ENCODE results near the gene HCAR3. TPM values are rescaled to one million over a fixed set of nuclear protein-coding genes. Genes with fewer than 3 reads are reported as not detected.

Gene HCAR3
- total RNA-seq, 1 experiment from 2014 or later: 0.22 TPM

GRCh38 chr12:122747224-122748135 is 30.9 kb upstream of the HCAR3 start:
- Histone ChIP-seq H3K4me3 (ENCODE audit: low read length) (no peak overlapping the region), H3K27me3 (ENCODE audit: low read length) (no peaks in the 10 kb centered on the region), H3K79me2 (ENCODE audit: low read length) (no peaks in the 10 kb centered on the region), H3K4me1 (ENCODE audit: low read length) (peaks cover 17% of the 10 kb centered on the region), H4K20me1 (ENCODE audit: insufficient read depth, low read depth, low read length) (no peaks in the 10 kb centered on the region), H3K9me2 (replicated peaks; ENCODE audit: insufficient read depth, low read length) (no peaks in the 10 kb centered on the region), H3K36me3 (ENCODE audit: insufficient read depth, low read length) (no peaks in the 10 kb centered on the region), H3K9me3 (ENCODE audit: low read length) (no peaks in the 10 kb centered on the region), H3K9ac (ENCODE audit: low read length) (no peak overlapping the region), H3K27ac (ENCODE audit: low read length) (no peak overlapping the region), H3K4me2 (ENCODE audit: low read depth, low read length, poor library complexity, severe bottlenecking) (no peak overlapping the region), H2AFZ (ENCODE audit: low read length) (no peak overlapping the region)
- no peak for DNase-seq

GRCh38 chr12:122743895-122744525 is 27.4 kb upstream of the HCAR3 start:
- H2AFZ ChIP-seq (ENCODE audit: low read length): no peak overlapping the region
- H3K9me2 ChIP-seq (replicated peaks; ENCODE audit: insufficient read depth, low read length): no peaks in the 10 kb centered on the region
- H3K4me1 ChIP-seq (ENCODE audit: low read length): no peaks in the 10 kb centered on the region
- no peaks in the 10 kb centered on the region for H3K36me3 ChIP-seq (ENCODE audit: insufficient read depth, low read length)
- no peak overlapping the region for H3K4me3 ChIP-seq (ENCODE audit: low read length)
- H3K4me2 ChIP-seq (ENCODE audit: low read depth, low read length, poor library complexity, severe bottlenecking): no peak overlapping the region
- no peaks in the 10 kb centered on the region for H3K27me3 ChIP-seq (ENCODE audit: low read length)
- H3K79me2 ChIP-seq (ENCODE audit: low read length): no peaks in the 10 kb centered on the region
- H3K9me3 ChIP-seq (ENCODE audit: low read length): no peaks in the 10 kb centered on the region
- H4K20me1 ChIP-seq (ENCODE audit: insufficient read depth, low read depth, low read length): no peaks in the 10 kb centered on the region
- no peak overlapping the region for H3K27ac ChIP-seq (ENCODE audit: low read length)
- no peak overlapping the region for H3K9ac ChIP-seq (ENCODE audit: low read length)
- DNase-seq: peak; percentile 36

DNA sequence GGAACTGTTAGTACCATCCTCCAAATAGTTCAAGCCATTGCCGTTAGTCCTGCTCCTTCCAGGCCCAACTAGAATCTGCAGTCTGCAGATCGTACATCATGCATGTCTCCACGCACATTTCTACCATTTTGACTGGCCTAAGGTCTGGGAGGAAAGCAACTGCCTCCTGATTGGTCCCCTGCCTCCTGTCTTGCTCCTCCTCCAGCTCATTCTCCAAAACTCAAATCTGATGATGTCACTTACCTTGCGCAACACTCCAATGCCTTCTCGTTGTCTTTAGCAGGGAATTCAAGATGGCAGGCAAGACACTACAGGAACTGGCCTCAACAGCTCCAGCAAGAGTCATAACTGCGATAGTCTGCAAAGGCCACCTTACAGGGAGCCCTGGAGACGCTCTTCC is 23.7 kb upstream of the HCAR3 start:
- Histone ChIP-seq H3K27me3 (ENCODE audit: low read length) (no peaks in the 10 kb centered on the region), H3K4me1 (ENCODE audit: low read length) (no peaks in the 10 kb centered on the region), H3K27ac (ENCODE audit: low read length) (no peak overlapping the region), H3K4me3 (ENCODE audit: low read length) (no peak overlapping the region), H2AFZ (ENCODE audit: low read length) (no peak overlapping the region), H3K36me3 (ENCODE audit: insufficient read depth, low read length) (no peaks in the 10 kb centered on the region), H3K4me2 (ENCODE audit: low read depth, low read length, poor library complexity, severe bottlenecking) (no peak overlapping the region), H3K9me2 (replicated peaks; ENCODE audit: insufficient read depth, low read length) (no peaks in the 10 kb centered on the region), H3K9ac (ENCODE audit: low read length) (no peak overlapping the region), H3K9me3 (ENCODE audit: low read length) (no peaks in the 10 kb centered on the region), H4K20me1 (ENCODE audit: insufficient read depth, low read depth, low read length) (no peaks in the 10 kb centered on the region), H3K79me2 (ENCODE audit: low read length) (no peaks in the 10 kb centered on the region)
- peak; percentile 38 for DNase-seq

DNA sequence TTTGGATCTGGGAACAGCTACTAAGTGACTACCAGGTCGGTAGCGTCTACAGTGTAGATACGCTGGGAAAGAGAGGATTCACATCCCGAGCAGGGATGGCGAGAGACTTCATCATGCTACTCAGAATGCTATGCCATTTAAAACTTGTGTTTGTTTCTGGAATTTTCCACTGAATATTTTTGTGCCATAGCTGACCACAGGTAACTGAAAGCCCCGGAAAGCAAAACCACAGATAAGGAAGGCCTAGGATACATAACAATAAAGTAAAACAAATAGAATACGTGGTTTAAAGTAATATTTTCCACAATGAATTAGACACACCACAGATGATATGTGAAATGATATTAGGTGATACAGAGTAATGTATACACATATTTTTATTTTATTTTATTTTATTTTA is 22.0 kb upstream of the HCAR3 start:
- Histone ChIP-seq H3K9me3 (ENCODE audit: low read length) (no peaks in the 10 kb centered on the region), H3K27me3 (ENCODE audit: low read length) (no peaks in the 10 kb centered on the region), H3K4me3 (ENCODE audit: low read length) (no peak overlapping the region), H3K9ac (ENCODE audit: low read length) (no peak overlapping the region), H3K79me2 (ENCODE audit: low read length) (no peaks in the 10 kb centered on the region), H3K9me2 (replicated peaks; ENCODE audit: insufficient read depth, low read length) (no peaks in the 10 kb centered on the region), H3K4me1 (ENCODE audit: low read length) (peaks cover 5% of the 10 kb centered on the region), H2AFZ (ENCODE audit: low read length) (no peak overlapping the region), H4K20me1 (ENCODE audit: insufficient read depth, low read depth, low read length) (no peaks in the 10 kb centered on the region), H3K27ac (ENCODE audit: low read length) (no peak overlapping the region), H3K4me2 (ENCODE audit: low read depth, low read length, poor library complexity, severe bottlenecking) (no peak overlapping the region), H3K36me3 (ENCODE audit: insufficient read depth, low read length) (no peaks in the 10 kb centered on the region)
- no peak for DNase-seq

DNA sequence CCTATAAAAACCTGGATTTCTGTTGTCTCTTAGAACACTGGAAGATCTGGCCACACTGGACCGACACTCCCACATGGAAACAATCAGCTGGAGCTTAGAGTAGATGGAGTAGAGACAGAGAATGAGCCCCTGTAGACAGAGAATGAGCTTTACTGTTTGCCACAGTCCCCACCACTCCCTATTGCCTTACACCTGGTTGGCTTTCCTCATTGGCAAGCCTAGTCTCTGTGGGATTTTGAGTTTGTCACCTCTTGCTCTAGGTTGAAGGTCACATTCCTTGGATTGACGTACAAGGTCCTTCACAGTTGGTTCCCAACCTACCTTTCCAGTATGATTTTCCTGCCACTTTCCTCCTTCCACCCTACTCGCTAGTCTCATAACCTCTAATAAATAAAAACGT is 16.0 kb upstream of the HCAR3 start:
- H3K9me2 ChIP-seq (replicated peaks; ENCODE audit: insufficient read depth, low read length): no peaks in the 10 kb centered on the region
- DNase-seq: peak; percentile 31
- H3K79me2 ChIP-seq (ENCODE audit: low read length): no peaks in the 10 kb centered on the region
- no peaks in the 10 kb centered on the region for H3K27me3 ChIP-seq (ENCODE audit: low read length)
- H3K36me3 ChIP-seq (ENCODE audit: insufficient read depth, low read length): no peaks in the 10 kb centered on the region
- no peak overlapping the region for H3K9ac ChIP-seq (ENCODE audit: low read length)
- H3K27ac ChIP-seq (ENCODE audit: low read length): no peak overlapping the region
- no peaks in the 10 kb centered on the region for H4K20me1 ChIP-seq (ENCODE audit: insufficient read depth, low read depth, low read length)
- no peak overlapping the region for H3K4me2 ChIP-seq (ENCODE audit: low read depth, low read length, poor library complexity, severe bottlenecking)
- H3K4me3 ChIP-seq (ENCODE audit: low read length): no peak overlapping the region
- no peaks in the 10 kb centered on the region for H3K9me3 ChIP-seq (ENCODE audit: low read length)
- no peak overlapping the region for H2AFZ ChIP-seq (ENCODE audit: low read length)
- H3K4me1 ChIP-seq (ENCODE audit: low read length): peaks cover 9% of the 10 kb centered on the region

DNA sequence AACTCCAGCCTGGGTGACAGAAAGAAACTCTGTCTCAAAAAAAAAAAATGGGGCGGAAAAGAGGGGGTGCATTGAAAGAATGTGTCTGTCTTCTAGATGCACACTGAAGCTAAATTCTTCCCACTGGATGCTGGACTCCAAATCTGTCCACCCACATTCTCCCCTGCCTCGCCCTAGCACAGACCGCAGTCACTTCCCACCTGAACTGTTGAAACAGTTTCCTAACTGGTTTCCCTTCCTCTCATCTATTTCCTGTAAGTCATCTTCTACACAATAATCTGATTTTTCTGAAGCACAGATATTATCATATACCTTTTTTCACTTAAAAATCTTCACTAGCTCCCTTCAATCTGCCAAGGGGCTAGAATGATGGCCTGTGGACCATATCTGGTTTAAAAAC is 15.6 kb upstream of the HCAR3 start:
- Histone ChIP-seq H3K4me2 (ENCODE audit: low read depth, low read length, poor library complexity, severe bottlenecking) (no peak overlapping the region), H3K9ac (ENCODE audit: low read length) (no peak overlapping the region), H3K27ac (ENCODE audit: low read length) (no peak overlapping the region), H3K27me3 (ENCODE audit: low read length) (no peaks in the 10 kb centered on the region), H2AFZ (ENCODE audit: low read length) (no peak overlapping the region), H3K4me3 (ENCODE audit: low read length) (no peak overlapping the region), H3K9me2 (replicated peaks; ENCODE audit: insufficient read depth, low read length) (no peaks in the 10 kb centered on the region), H4K20me1 (ENCODE audit: insufficient read depth, low read depth, low read length) (no peaks in the 10 kb centered on the region), H3K4me1 (ENCODE audit: low read length) (peaks cover 9% of the 10 kb centered on the region), H3K36me3 (ENCODE audit: insufficient read depth, low read length) (no peaks in the 10 kb centered on the region), H3K9me3 (ENCODE audit: low read length) (no peaks in the 10 kb centered on the region), H3K79me2 (ENCODE audit: low read length) (no peaks in the 10 kb centered on the region)
- DNase-seq: no peak

GRCh38 chr12:122730215-122731014 is 13.8 kb upstream of the HCAR3 start, which contains the start of gene HCAR1:
HCAR1 (minus strand) TSS chr12:122730844; CDS start chr12:122730339, 505 bp downstream.
- H3K9me3 ChIP-seq (ENCODE audit: low read length): no peaks in the 10 kb centered on the region
- H2AFZ ChIP-seq (ENCODE audit: low read length): no peak within 1 kb of the TSS
- H3K36me3 ChIP-seq (ENCODE audit: insufficient read depth, low read length): no peaks in the 10 kb centered on the region
- H4K20me1 ChIP-seq (ENCODE audit: insufficient read depth, low read depth, low read length): no peaks in the 10 kb centered on the region
- H3K4me3 ChIP-seq (ENCODE audit: low read length): no peak within 1 kb of the TSS
- H3K4me2 ChIP-seq (ENCODE audit: low read depth, low read length, poor library complexity, severe bottlenecking): no peak within 1 kb of the TSS
- H3K27ac ChIP-seq (ENCODE audit: low read length): no peak within 1 kb of the TSS
- no peaks in the 10 kb centered on the region for H3K79me2 ChIP-seq (ENCODE audit: low read length)
- peaks cover 20% of the 10 kb centered on the region for H3K4me1 ChIP-seq (ENCODE audit: low read length)
- no peaks in the 10 kb centered on the region for H3K9me2 ChIP-seq (replicated peaks; ENCODE audit: insufficient read depth, low read length)
- no peaks in the 10 kb centered on the region for H3K27me3 ChIP-seq (ENCODE audit: low read length)
- no peak for DNase-seq
- no peak within 1 kb of the TSS for H3K9ac ChIP-seq (ENCODE audit: low read length)
